CD4-positive, alpha-beta T cell treated with Interleukin-21 for 1 hour (primary cell): ENCODE data around the gene ZNF10.

ENCODE experiments used
- DNase-seq: peaks from one replicate; pipeline ENCODE4 v3.0.0-alpha.2; 2020

ZNF10 gene

DNA sequence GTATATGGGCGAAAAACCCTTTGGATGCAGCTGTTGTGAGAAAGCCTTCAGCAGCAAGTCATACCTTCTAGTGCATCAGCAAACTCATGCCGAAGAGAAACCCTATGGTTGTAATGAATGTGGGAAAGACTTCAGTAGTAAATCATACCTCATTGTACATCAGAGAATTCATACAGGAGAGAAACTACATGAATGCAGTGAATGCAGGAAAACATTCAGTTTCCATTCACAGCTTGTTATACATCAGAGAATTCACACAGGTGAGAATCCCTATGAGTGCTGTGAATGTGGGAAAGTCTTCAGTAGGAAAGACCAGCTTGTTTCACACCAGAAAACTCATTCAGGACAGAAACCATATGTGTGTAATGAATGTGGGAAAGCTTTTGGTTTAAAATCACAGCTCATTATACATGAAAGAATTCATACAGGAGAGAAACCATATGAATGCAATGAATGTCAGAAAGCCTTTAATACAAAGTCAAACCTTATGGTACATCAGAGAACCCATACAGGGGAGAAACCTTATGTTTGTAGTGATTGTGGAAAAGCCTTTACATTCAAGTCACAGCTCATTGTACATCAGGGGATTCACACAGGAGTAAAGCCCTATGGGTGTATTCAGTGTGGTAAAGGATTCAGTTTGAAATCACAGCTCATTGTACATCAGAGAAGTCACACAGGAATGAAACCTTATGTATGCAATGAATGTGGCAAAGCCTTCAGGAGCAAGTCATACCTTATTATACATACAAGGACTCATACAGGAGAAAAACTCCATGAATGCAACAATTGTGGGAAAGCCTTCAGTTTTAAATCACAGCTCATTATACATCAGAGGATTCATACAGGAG lies 72.3 kb downstream of the ZNF10 start:
- DNase-seq: no peak

GRCh38 chr12:133203344-133204263 lies 73.2 kb downstream of the ZNF10 start:
- DNase-seq: no peak

DNA sequence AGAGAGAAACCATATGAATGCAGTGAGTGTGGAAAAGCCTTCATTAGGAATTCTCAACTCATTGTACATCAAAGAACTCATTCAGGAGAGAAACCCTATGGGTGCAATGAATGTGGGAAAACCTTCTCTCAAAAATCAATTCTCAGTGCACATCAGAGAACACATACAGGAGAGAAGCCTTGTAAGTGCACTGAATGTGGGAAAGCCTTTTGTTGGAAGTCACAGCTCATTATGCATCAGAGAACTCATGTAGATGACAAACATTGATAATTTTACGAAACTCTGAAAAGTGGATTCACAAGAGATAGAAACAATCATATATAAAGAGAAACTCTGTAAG lies 73.8 kb downstream of the ZNF10 start:
- no peak for DNase-seq

DNA sequence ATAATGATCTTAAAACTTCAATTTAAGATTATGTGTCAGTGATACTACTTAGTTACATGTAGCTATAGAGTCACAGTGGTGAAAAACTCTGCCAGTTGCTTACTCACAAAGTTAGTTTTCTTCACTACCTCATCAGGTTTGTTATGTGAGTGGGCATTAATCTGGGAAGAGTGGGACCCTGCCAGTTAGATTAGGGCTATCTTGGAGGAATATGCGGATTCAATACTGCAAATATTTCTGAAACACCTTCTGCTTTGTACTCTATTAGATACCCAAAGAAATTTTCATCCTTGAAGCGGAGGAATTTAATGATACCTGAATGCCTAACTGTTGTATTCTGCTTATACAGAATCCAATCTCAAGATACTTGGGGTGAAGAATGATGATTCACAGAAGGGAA lies 76.0 kb downstream of the ZNF10 start:
- DNase-seq: no peak
